Measurements from ENCODE around the gene ZNF664.

- TF ChIP-seq, protein P1, sequence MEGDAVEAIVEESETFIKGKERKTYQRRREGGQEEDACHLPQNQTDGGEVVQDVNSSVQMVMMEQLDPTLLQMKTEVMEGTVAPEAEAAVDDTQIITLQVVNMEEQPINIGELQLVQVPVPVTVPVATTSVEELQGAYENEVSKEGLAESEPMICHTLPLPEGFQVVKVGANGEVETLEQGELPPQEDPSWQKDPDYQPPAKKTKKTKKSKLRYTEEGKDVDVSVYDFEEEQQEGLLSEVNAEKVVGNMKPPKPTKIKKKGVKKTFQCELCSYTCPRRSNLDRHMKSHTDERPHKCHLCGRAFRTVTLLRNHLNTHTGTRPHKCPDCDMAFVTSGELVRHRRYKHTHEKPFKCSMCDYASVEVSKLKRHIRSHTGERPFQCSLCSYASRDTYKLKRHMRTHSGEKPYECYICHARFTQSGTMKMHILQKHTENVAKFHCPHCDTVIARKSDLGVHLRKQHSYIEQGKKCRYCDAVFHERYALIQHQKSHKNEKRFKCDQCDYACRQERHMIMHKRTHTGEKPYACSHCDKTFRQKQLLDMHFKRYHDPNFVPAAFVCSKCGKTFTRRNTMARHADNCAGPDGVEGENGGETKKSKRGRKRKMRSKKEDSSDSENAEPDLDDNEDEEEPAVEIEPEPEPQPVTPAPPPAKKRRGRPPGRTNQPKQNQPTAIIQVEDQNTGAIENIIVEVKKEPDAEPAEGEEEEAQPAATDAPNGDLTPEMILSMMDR (IDR thresholded peaks at IDR 0.05): no peak
- no peak for TF ChIP-seq ZFX (IDR thresholded peaks at IDR 0.05; ENCODE audit: borderline replicate concordance)
These were observed 84.7 kb downstream of the ZNF664 start for GRCh38 chr12:124057691-124058090.

All from 22Rv1 (cell line).